BLaER1 (cell line): ENCODE results near the gene KRTAP5-2.

ENCODE experiments used
- H3K27ac ChIP-seq: shearing (Covaris generic); formaldehyde crosslinking; 2 replicates; pipeline ENCODE4 v1.8.1; 2022
- H3K27me3 ChIP-seq: shearing (Covaris generic); formaldehyde crosslinking; 2 replicates; pipeline ENCODE4 v1.8.1; 2022
- H3K36me3 ChIP-seq: shearing (Covaris generic); formaldehyde crosslinking; 2 replicates; pipeline ENCODE4 v1.8.1; 2022
- H3K4me1 ChIP-seq: shearing (Covaris generic); formaldehyde crosslinking; 2 replicates; pipeline ENCODE4 v1.8.1; 2022
- H3K4me2 ChIP-seq: shearing (Covaris generic); formaldehyde crosslinking; 2 replicates; pipeline ENCODE4 v1.8.1; 2022
- H3K4me3 ChIP-seq: shearing (Covaris generic); formaldehyde crosslinking; 2 replicates; pipeline ENCODE4 v1.8.1; 2022
- H3K9ac ChIP-seq: shearing (Covaris generic); formaldehyde crosslinking; 2 replicates; pipeline ENCODE4 v1.8.1; 2022
- H3K9me3 ChIP-seq: shearing (Covaris generic); formaldehyde crosslinking; 2 replicates; pipeline ENCODE4 v1.8.1; 2022
- H4K20me1 ChIP-seq: shearing (Covaris generic); formaldehyde crosslinking; 2 replicates; pipeline ENCODE4 v1.8.1; 2022
- Cebpa-rat ChIP-seq: shearing (Covaris generic); IDR thresholded peaks from 2 replicates; pipeline ENCODE4 v1.8.1; 2022

The KRTAP5-2 gene

DNA sequence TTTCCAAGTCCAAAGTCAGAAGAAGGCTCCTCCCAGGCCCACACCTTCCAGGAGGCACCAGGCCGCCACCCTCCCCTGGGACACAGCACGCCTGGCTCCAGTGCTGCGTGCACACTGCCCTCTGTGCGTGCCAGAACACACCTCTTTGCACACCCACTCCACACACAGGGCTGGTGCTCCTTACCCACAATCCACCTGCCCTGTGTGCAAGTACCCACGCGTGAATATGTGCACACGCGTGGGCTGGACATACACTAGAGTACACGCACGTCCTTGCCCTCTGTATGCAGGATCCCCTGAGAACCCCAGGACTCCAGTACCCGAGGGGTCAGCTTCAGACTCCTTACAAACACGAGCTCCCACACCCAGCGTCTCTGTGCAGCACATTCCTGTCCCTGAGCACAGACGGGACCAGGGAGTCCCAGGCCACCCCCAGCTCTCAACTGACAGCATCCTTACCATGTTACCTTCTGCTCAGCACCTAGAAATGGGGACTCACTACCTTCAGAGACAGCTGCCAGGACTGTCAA lies 28.8 kb downstream of the KRTAP5-2 start:
- Histone ChIP-seq H3K4me1 (peaks cover 47% of the 10 kb centered on the region), H3K4me2 (peak overlapping the region; percentile 26; the same call in 1 of the 2 replicates), H3K36me3 (no peaks in the 10 kb centered on the region), H3K9me3 (no peaks in the 10 kb centered on the region), H3K9ac (no peak overlapping the region), H3K4me3 (no peak overlapping the region), H4K20me1 (peaks cover 91% of the 10 kb centered on the region), H3K27ac (no peak overlapping the region), H3K27me3 (peaks cover 88% of the 10 kb centered on the region)
- no peak for TF ChIP-seq Cebpa-rat

DNA sequence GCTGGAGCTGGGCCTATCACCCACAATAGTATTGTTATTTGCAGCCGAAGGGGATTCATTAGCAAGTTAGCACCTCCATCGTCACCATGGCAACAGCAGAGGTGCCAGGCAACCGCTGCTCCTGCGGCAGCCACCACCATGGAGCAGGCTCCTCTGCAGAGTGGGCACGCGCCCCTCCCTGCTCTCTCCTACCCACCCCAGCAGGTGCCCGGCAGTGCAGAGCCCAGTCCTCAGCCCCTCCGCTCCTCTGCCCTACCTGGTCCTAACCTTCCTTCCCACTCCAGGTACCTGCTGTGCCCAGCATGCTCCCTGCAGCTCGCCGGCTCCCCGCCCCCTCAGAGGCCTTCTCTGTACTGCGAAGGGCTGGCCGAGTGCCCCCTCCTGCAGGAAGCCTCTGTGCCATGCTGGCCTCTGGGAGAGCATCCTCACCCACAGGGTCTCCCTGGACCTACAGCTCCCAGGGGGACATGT lies 29.6 kb downstream of the KRTAP5-2 start:
- no peaks in the 10 kb centered on the region for H3K36me3 ChIP-seq
- H3K4me3 ChIP-seq = no peak overlapping the region
- peaks cover 44% of the 10 kb centered on the region for H3K4me1 ChIP-seq
- H3K9me3 ChIP-seq = no peaks in the 10 kb centered on the region
- no peak for TF ChIP-seq Cebpa-rat
- H3K27ac ChIP-seq = no peak overlapping the region
- peak overlapping the region; percentile 26; the same call in 1 of the 2 replicates for H3K4me2 ChIP-seq
- peaks cover 90% of the 10 kb centered on the region for H4K20me1 ChIP-seq
- no peak overlapping the region for H3K9ac ChIP-seq
- peaks cover 85% of the 10 kb centered on the region for H3K27me3 ChIP-seq

DNA sequence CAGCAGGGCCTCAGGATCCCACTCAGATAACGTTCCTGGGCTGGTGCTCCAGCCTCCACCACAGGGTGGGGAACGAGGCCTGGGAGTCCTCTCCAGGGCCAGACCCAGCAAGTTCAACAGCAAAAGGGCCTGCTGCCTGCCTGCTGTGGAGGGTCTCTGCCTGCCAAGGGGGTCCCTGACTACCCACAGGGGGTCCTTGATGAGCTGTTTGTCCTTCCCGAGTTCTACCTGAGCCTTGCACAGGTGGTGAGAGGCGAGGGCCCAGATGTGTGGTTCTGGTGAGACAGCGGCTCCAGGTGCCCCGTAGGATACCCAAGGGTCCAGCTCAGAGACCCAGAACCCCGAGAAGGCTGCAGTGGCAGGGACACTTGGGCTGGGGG lies 30.4 kb downstream of the KRTAP5-2 start:
- Histone ChIP-seq H3K4me1 (peaks cover 46% of the 10 kb centered on the region), H3K36me3 (no peaks in the 10 kb centered on the region; the same call in 1 of the 2 replicates), H3K27me3 (peaks cover 78% of the 10 kb centered on the region), H3K4me2 (no peak overlapping the region), H4K20me1 (peaks cover 90% of the 10 kb centered on the region), H3K4me3 (no peak overlapping the region), H3K9me3 (no peaks in the 10 kb centered on the region), H3K9ac (no peak overlapping the region), H3K27ac (no peak overlapping the region)
- no peak for TF ChIP-seq Cebpa-rat

DNA sequence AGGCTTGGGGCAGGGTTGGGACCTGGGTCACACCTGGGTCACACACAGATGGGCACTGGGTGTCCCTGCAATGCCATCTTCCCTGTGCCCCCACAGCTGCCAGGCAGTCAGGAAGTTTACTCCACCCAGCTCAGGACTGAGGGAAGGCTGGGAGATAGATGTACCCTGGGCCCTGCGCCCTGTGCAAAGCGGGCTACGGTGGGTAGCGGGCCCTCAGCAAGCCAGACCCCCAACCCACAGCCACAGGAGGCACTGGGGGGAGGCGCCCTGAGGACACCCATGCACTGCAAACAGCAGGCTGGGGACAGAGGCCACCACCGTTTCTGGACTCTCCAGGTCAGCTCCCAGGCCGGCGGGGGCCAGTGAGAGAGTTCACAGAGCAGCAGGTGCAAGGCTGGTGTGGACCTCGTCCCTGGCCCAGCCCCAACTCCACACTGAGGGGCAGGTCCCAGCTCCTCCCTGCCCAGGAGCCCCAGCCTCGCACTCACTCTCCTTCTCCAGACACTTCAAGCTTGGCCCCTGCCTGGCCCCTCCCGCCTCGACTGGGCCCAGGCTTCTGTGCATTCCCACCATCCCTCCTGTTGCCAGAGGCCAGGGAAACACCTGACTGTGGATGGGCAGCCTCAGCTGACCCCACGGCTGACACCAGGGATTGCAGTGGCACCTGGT lies 30.9 kb downstream of the KRTAP5-2 start:
- Histone ChIP-seq H3K27ac (no peak overlapping the region), H3K9ac (no peak overlapping the region), H3K9me3 (no peaks in the 10 kb centered on the region), H3K4me2 (no peak overlapping the region), H3K4me1 (peaks cover 46% of the 10 kb centered on the region), H3K4me3 (no peak overlapping the region), H3K27me3 (peaks cover 72% of the 10 kb centered on the region), H4K20me1 (peaks cover 92% of the 10 kb centered on the region), H3K36me3 (no peaks in the 10 kb centered on the region; the same call in 1 of the 2 replicates)
- no peak for TF ChIP-seq Cebpa-rat

DNA sequence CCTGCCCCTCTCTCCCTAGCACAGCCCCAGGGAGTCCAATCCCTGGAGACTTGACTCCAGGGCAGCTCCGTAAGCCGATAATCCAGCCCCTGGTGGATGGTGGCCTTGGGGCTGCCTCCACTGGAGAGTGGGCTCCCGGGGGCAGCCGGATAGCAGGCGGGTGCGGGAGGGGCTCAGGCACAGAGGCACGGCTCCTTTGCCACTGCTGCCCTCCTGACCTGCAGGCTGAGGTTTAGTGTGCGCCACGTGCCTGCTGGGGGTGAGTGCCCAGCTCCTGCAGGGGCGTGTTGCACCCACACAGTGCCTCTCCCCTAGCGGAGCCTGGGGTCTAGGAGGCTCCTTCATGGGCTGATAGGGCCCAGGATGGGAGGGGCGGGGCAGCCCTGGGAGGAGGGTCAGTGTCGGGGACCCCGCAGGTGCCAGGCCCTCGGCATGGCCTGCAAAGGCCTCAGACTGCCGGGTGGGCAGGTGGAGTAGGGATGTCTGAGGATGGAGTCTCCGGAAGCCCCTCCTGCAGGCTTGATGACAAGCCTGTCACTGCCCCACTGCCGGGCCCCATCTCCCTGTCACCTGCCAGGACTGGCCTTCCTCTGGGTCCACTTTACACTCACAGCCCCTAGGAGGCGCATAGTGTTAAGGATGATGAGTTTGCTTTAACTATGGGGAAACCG lies 31.6 kb downstream of the KRTAP5-2 start:
- H3K27ac ChIP-seq = no peak overlapping the region
- H3K36me3 ChIP-seq = no peaks in the 10 kb centered on the region; the same call in 1 of the 2 replicates
- no peak overlapping the region for H3K4me2 ChIP-seq
- H3K27me3 ChIP-seq = peaks cover 66% of the 10 kb centered on the region
- no peaks in the 10 kb centered on the region for H3K9me3 ChIP-seq
- H3K4me3 ChIP-seq = no peak overlapping the region
- no peak overlapping the region for H3K9ac ChIP-seq
- H3K4me1 ChIP-seq = peaks cover 46% of the 10 kb centered on the region
- no peak for TF ChIP-seq Cebpa-rat
- peaks cover 98% of the 10 kb centered on the region for H4K20me1 ChIP-seq

GRCh38 chr11:1565904-1566247 lies 32.2 kb downstream of the KRTAP5-2 start:
- peaks cover 98% of the 10 kb centered on the region for H4K20me1 ChIP-seq

GRCh38 chr11:1565173-1565903 lies 32.8 kb downstream of the KRTAP5-2 start:
- Histone ChIP-seq H3K4me3 (no peak overlapping the region), H3K9me3 (no peaks in the 10 kb centered on the region), H3K4me1 (peaks cover 34% of the 10 kb centered on the region; the same call in 1 of the 2 replicates), H4K20me1 (peaks cover 98% of the 10 kb centered on the region), H3K36me3 (no peaks in the 10 kb centered on the region; the same call in 1 of the 2 replicates), H3K27ac (no peak overlapping the region), H3K27me3 (peaks cover 54% of the 10 kb centered on the region), H3K4me2 (peak overlapping the region; percentile 36; the same call in 1 of the 2 replicates), H3K9ac (no peak overlapping the region)
- no peak for TF ChIP-seq Cebpa-rat

More at GRCh38 chr11:1565904-1566247, 32.2 kb downstream of the KRTAP5-2 start:
- no peak for TF ChIP-seq Cebpa-rat
- no peak overlapping the region for H3K9ac ChIP-seq
- H3K27me3 ChIP-seq = peaks cover 59% of the 10 kb centered on the region
- H3K4me1 ChIP-seq = peaks cover 39% of the 10 kb centered on the region
- H3K9me3 ChIP-seq = no peaks in the 10 kb centered on the region
- H3K4me2 ChIP-seq = no peak overlapping the region
- no peak overlapping the region for H3K27ac ChIP-seq
- no peak overlapping the region for H3K4me3 ChIP-seq
- no peaks in the 10 kb centered on the region; the same call in 1 of the 2 replicates for H3K36me3 ChIP-seq

DNA sequence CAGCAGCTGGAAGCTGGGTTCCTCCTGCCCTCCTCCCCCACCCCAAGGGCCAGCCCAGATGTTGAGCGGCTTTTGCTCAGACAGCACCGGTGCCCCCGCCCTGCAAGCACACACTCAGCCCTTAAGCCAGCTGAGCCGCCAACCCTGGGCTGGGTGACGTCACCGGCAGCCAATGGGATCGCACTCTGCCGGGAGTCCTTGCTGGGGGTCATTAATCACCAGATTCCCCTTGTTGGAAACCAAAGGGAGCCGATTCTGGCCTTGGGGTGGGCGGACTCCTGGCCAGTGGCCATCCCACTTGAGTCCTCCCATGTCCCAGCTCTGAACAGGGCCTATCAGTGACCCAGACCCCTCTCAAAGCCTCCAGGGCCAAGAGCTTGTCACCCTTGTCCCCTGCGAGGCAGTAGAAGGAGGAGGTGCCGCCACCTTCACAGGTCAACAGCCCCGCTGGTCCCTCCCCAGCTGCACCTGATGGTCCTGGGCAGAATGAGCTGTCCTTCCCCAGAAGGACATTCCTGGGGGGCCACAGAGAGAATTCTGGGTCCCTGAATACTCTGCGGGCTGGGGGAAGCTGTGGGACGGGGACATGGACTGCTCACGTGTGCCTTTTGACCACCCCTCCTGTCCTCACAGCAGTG lies 33.4 kb downstream of the KRTAP5-2 start:
- peaks cover 31% of the 10 kb centered on the region; the same call in 1 of the 2 replicates for H3K4me1 ChIP-seq
- no peaks in the 10 kb centered on the region for H3K9me3 ChIP-seq
- TF ChIP-seq Cebpa-rat = no peak
- no peak overlapping the region for H3K27ac ChIP-seq
- H3K4me2 ChIP-seq = peak overlapping the region; percentile 36; the same call in 1 of the 2 replicates
- peaks cover 98% of the 10 kb centered on the region for H4K20me1 ChIP-seq
- no peak overlapping the region for H3K9ac ChIP-seq
- peaks cover 47% of the 10 kb centered on the region for H3K27me3 ChIP-seq
- no peaks in the 10 kb centered on the region; the same call in 1 of the 2 replicates for H3K36me3 ChIP-seq
- H3K4me3 ChIP-seq = no peak overlapping the region
